NCI-H187 treated with DMSO at 0.1 percent for 48 hours (cell line): ENCODE results near the gene DMPK.
"Not testable (repeated sequence)": the region's sequence is repeated elsewhere in the genome, so short reads cannot be mapped to it uniquely, and the experiment has no call there.

ENCODE experiments used
- DNase-seq: peaks from one replicate; lab custom pipeline; 2025; lab: John Stamatoyannopoulos, UW

Gene DMPK

DNA sequence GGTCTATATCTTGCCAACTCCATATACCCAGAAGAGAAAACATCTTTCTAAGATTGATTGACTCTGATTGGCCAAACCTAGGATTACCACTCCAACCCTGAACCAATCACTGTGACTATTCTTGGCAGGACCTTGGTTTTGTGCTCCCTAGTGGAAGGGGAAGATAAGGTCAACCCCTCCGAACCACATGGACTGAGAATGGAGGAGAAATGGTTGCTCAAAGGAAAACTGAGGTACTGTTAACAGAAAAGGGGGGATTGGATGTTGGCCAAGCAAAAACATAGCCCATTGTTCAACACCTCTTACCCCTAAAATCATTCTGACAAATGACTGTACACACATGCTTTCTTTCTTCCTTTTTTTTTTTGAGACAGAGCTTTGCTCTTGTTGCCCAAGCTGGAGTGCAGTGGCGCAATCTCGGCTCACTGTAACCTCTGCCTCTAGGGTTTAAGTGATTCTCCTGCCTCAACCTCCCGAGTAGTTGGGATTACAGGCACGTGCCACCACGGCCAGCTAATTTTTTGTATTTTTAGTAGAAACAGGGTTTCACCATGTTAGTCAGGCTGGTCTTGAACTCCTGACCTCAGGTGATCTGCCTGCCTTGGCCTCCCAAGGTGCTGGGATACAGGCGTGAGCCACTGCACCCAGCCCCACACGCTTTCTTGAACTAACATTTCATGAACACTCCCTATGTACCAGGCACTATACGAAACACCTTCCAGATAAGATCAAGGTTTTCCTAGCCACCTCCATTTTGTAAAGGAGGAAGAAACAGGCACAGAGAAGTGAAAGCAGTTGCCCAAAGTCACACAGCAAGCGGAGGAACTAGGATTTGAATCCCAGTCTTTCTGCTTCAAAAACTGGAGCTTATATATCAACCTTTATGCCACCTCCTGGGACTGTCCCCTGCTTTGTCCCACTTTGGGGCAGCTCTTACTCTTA lies 42.5 kb downstream of the DMPK start:
- DNase-seq, result no peak

- DNase-seq, result no peak
Observed at GRCh38 chr19:45733160-45733810, 49.0 kb downstream of the DMPK start, which contains the start of gene MEIOSIN. MEIOSIN (plus strand) TSS chr19:45733439; CDS start chr19:45735377, 1,938 bp downstream.

DNA sequence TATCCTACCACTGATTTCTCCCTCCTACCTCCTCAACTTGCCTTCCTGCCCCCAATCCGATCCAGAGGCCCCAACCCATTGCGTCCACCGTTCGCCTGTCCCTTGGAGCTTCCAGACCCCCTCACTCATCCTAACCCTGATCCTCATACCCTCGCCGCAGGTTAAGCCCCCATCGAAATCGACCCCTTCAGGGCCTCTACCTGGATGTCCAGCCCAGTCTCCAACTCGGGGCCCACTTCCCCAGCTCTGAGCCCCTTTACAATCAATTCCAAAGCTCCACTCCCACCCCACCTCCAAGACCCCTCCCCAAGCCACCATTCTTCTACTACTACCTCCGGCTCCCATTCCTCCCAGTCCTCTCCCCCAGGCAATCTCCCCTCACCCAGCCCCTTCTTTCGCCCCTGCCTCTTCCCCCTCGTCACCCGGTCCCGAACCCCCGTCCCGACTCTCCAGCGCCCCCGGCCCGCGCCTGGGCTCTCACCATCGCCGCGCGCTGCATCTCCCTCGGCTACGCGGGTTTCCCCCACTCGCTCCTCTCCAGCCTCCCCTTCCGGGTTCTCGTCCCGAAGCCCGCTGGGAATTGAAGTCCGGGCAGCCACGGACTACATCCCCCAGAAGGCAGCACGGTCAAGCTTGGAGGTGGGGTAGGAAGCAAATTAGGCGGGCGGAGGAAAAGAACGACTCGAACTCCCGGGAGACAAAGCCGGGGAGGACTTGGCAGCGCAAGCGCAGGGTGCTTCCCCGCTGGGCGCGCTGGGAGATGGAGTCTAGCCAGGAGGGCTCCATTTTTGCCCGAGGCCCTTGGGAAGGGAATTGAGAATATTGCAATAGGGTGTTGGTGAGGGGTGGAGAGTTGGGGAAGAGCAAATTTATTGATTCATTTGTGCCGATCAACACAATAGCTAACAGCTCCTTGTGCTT lies 51.7 kb downstream of the DMPK start, which contains the start of gene FBXO46:
FBXO46 (minus strand) TSS at position 529 of the 921 bp plus-strand sequence. CDS start 17,401 bp downstream, outside the sequence.
- DNase-seq, result peak; percentile 98

GRCh38 chr19:45729800-45730290 lies 52.4 kb downstream of the DMPK start:
- DNase-seq, result no peak

GRCh38 chr19:45728683-45729082 lies 53.6 kb downstream of the DMPK start:
- DNase-seq, result not testable (repeated sequence)

DNA sequence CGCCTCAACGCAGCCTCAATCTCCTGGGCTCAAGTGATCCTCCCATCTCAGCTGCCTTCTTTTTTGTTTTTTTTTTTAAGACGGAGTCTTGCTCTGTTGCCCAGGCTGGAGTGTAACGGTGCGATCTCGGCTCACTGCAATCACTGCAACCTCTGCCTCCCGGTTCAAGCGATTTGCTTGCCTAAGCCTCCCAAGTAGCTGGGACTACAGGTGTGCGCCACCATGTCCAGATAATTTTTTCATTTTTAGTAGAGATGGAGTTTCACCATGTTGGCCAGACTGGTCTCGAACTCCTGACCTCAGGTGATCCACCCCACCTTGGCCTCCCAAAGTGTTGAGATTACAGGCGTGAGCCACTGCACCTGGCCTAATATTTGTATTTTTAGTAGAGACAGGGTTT lies 62.2 kb downstream of the DMPK start:
- DNase-seq, result not testable (repeated sequence)
